ENCODE measurements around the gene PRMT3. TPM values are rescaled to one million over a fixed set of nuclear protein-coding genes. Genes with fewer than 3 reads are reported as not detected.
"Not testable (repeated sequence)": the region's sequence is repeated elsewhere in the genome, so short reads cannot be mapped to it uniquely, and the experiment has no call there.

Gene PRMT3
- 16.3 TPM for total RNA-seq

DNA sequence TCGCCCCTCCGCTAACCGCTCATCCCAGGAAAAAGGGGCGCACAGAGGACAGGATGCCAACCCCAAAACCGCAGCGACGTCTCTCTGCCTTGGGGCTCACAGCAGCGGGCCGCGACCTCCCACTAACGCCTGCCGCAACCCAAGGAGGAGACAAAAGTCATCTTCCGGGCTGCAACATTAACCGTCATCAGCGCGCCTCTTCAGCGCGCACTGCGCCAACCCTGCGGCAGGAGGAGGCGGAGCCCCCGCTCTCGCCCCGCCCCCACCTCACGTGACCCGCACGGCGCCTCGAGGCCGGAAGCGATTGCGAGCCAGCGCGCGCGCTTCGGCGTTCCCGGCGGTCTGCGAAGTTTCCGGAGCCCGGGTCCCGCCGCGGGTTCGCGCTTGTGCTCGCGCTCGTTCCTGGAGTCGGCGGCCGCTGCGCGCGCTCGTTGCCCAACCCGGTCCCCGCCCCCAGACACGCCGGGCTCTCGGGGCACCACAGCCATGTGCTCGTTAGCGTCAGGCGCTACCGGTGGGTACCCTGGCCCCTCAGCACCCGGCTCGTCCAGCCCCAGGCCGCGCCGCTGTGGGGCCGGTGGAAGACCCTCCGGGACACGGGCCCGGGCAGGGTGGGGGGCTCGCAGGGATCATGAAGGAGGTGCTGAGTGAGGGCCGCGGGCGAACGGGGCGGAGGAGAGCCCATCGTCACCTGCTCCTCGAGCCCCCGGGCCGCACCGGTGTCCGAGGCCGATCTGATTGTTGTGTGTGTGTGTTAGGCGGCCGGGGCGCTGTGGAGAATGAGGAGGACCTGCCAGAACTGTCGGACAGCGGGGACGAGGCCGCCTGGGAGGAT is at the start of gene PRMT3:
Gene PRMT3 (plus strand): TSS at position 456 of the 835 bp plus-strand sequence. CDS start 31 bp downstream, at position 487.
- peak; percentile 98 for DNase-seq

DNA sequence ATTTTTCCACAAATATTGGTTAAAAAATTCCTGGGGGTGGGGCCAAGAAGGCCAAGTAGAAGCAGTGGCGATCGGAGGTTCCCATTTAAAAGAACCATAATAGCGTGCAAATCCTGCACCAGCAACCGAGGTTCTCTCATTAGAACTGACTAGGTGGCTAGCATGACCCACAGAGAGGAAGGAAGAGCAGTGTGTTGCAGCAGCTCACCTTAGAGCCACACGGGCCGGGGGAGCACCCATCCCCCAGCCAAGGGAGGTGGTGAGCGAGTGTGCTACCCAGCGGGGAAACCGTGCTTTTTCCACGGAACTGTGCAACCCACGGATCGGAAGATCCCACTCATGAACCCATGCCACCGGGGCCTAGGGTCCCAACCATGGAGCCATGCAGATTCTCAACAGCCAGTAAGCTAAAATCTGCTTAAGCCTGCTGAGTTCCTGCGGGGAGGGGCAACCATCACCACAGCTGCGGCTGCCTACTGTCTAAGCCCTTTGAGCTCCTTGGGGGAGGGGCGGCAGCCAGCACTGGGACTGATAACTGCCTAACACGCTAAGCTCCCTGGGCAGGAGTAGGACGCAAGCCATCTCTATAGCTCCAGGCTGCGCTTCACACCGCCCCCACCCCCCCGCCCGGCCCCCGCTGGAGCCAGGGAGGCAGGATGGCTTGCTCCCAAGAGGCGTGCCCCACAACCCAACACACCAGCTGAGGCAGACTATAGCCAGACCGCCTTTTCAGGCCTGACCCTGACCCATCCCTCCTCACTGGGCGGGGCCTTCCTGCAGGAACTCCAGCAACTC is 45.0 kb upstream of the PRMT3 start:
- peak; percentile 95 for DNase-seq

- DNase-seq, result no peak
Measured at GRCh38 chr11:20351136-20351535, 36.4 kb upstream of the PRMT3 start.

GRCh38 chr11:20351751-20352262 is 35.7 kb upstream of the PRMT3 start:
- DNase-seq, result no peak

DNA sequence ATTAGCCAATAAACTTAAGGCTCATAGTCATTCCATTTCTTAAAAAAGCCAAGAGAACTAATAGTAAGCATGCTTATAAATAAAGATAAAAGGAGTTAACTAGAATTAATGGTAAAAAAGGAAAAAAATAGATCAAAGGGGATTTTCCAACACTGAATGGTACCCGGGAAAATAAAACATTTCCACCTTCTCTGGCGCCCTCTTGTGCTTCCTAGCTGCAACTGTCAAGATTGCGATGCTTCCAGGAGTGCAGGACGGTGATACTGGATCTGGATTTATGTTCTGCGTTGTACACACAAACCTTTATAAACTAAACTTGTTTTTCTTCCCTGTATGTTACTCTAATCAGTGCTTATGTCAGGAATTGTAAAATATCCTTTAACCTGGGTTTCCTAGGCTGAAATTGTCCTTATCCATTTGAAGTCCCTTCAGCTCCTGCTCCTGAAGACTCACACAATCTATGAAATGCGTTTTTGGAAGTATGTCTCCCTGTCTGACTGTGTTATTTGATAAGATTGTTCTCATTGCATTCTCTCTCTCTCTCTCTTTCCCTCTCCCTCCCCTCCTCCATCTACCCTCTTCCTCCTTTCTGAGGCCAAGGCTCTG is 33.6 kb upstream of the PRMT3 start:
- peak; percentile 76 for DNase-seq

DNA sequence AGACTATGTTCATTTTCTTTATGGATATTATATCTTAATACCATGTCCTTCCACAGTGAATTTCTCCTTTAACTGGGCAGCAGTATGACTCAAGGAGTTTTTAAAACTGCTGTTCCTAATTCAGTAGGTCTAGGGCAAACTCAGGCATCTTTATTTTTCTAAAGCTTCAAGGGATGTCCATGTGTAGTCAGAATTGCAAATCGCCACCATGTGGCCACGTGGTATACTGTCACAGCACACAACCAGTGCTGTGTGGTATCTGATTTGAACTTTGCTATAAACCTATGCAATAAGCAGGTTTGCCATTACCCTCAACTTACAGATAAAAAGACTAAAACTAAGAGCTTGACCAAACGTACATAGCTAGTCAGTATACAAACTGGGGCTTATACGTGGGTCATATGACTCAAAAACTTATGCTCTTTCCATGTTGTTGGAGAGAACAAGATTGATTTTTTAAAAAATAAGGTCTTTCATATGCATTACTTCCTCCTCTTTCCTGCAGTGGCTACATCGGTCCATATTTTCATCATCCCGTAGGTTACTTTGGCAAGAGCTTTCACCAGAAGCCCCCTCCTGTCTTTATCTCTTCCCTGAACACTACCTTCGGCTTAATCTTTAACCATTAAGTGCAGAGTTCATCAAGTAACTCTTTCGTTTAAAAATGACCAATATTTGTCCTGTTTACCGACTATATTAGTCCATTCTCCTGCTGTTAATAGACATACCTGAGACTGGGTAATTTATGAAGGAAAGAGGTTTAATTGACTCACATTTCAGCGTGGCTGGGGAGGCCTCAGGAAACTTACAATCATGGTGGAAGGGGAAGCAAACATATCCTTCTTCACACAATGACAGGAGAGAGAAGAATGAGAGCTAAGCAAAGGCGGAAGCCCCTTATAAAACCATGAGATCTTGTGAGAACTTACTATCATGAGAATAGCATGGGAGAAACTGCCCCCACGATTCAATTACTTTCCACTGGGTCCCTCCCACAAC is 32.0 kb upstream of the PRMT3 start:
- DNase-seq, result peak; percentile 54

- no peak for DNase-seq
Measured at GRCh38 chr11:20357150-20357549, 30.4 kb upstream of the PRMT3 start.

DNA sequence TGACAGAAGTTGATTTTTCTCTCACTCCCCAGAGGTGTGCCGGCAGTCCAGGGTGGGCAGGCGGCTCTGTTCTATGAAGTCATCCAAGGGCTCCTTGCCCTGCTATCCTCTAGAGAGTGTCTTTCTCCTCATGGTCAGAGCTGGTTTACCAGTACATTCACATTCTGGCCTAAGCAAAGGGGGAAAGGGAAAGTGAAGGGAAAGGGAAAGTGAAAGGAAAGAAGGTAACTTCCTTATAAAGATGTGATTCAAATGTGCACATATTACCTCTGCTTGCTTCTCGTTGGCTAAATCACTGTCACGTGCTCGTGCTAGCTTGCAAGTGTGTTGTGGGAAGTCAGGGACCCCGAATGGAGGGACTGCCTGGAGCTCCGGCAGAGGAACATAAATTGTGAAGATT is 26.9 kb upstream of the PRMT3 start:
- DNase-seq, result no peak

- DNase-seq, result no peak
Measured at GRCh38 chr11:20362481-20362880, 25.0 kb upstream of the PRMT3 start.

DNA sequence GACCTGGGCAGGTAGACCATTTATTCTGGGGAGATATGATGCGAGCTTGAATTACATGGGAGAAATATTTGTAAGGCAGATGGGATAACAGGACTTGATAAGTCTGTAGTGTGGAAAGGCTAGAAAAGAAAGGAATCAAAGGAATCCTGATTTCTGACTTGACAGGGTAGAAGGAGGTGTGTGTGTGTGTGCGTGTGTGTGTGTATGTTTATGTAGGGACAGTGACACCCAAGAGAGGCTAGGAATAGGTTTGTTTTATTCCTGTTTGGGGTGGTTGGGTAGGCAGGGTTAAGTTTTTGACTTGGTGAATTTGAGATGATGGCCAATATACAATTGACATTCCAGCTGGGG is 24.4 kb upstream of the PRMT3 start:
- no peak for DNase-seq

DNA sequence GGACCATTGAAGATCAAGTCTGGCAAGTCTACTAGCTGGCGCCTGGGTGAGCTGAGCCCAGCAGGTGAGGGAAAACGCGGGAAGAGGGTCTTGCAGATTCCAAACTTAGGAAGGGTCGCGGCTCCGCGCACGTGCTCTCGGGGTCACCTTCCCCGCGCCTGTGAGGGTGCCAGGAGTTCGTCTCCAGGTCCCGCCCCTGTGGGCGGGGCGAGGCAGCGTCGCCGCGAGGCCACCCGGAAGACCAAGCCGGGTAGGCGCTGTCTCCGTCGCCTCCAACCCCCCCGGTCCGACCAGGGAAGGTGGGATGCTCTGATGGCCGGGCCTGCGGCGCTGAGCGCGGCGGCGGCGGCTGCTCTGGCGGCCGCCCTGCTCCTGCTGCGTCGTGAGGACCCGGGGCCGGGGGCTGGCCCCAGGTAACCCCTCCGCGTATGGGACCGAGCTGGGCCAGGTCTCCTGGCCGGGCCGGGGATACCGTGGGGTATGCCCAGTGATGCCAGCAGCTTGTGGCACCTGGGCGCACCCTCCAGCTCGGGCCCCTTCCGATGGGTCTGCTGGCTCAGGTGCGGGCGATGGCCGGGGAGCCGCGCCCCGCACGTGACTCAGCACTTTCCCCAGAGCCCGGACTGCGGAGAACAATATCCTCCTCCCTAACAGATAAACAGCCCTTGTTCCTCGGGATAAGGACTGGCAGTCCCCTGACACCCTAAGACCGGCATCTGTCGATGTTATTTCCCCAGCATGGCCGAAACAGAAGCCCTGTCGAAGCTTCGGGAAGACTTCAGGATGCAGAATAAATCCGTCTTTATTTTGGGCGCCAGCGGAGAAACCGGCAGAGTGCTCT is 23.8 kb upstream of the PRMT3 start, which contains the start of gene HTATIP2:
Gene HTATIP2 (plus strand): TSS at position 215 of the 841 bp plus-strand sequence. CDS start 524 bp downstream, at position 739.
- DNase-seq, result peak; percentile 46

- DNase-seq, result no peak
Measured at GRCh38 chr11:20364341-20364792, 23.1 kb upstream of the PRMT3 start.

- DNase-seq, result not testable (repeated sequence)
Measured at GRCh38 chr11:20365465-20365864, 22.1 kb upstream of the PRMT3 start.

GRCh38 chr11:20367313-20367948 is 20.1 kb upstream of the PRMT3 start:
- DNase-seq, result no peak

- no peak for DNase-seq
Measured at GRCh38 chr11:20368438-20368837, 19.1 kb upstream of the PRMT3 start.

DNA sequence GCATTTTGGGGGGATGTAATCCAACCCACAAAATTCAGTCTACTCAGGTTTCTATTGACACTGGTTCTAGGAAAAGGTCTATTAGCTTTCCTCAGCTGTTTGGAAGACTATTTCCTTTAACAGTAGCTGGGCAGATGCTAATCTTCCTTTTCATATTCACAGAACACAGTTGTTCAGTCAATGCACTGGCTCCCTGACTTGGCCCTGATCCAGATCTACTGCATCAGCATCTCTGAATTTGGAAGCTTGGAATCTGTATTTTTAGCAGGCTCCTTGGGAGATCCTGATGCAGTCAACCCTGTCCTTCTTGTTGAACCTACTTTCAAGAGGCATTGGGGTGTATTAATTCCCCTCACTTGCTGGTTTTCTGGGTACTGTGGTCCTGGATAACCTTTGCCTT is 17.7 kb upstream of the PRMT3 start:
- DNase-seq, result peak; percentile 46

- no peak for DNase-seq
Measured at GRCh38 chr11:20372081-20372626, 15.4 kb upstream of the PRMT3 start.

- DNase-seq, result no peak
Measured at GRCh38 chr11:20373147-20373546, 14.4 kb upstream of the PRMT3 start.

DNA sequence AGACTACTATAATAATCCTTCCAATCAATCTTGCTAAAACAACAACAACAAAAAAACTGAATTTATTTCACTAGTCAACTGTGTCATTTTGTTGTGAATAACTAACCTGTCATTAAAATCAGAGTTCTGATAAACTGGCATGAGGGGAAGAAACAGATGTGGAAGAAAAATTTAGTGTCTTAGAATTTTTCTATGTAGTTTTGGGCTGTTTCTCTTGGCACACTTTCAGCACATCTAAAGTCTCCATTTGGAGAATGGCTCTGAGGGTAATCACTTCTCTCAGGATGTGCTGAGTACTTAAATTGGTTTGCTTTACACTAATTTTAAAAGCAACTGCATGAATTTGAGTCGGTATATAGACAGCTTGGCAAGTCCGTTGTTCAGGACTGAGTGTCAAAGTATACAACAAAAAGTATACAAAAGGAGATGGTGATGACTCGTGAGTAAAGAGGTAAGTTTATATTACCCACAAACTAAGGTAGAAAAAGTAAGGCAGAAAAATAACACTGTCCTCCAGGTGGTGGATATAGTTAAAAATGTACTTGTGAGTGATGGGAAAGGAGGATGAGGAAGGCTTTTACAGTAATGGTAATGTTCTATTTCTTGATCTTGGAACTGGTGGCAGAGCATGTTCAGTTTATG is 13.8 kb upstream of the PRMT3 start:
- no peak for DNase-seq

All from tongue (tissue), 2 donors.